HG02884 (cell line): Measurements from ENCODE around the gene RAB40C.

Experiments used
- ATAC-seq: cut with Tn5 transposase; IDR thresholded peaks from one replicate; pipeline ENCODE4 v1.9.1; 2021; ENCODE audit warnings: mild to moderate bottlenecking, moderate library complexity; ENCODE audit not compliant: unreplicated experiment

RAB40C gene

GRCh38 chr16:609316-609715 lies 19.4 kb downstream of the RAB40C start:
- no peak for ATAC-seq

GRCh38 chr16:609984-610383 lies 20.1 kb downstream of the RAB40C start:
- no peak for ATAC-seq

- ATAC-seq: no peak
Observed at GRCh38 chr16:610513-611381, 20.9 kb downstream of the RAB40C start.

GRCh38 chr16:615122-615521 lies 25.3 kb downstream of the RAB40C start:
- no peak for ATAC-seq

- ATAC-seq: no peak
Observed at GRCh38 chr16:616733-617586, 27.1 kb downstream of the RAB40C start.

GRCh38 chr16:617855-618254 lies 28.0 kb downstream of the RAB40C start:
- no peak for ATAC-seq

GRCh38 chr16:619476-620100 lies 29.7 kb downstream of the RAB40C start:
- ATAC-seq: no peak

- no peak for ATAC-seq
Observed at GRCh38 chr16:620700-621525, 31.0 kb downstream of the RAB40C start.

GRCh38 chr16:621526-622105 lies 31.8 kb downstream of the RAB40C start:
- ATAC-seq: no peak

- no peak for ATAC-seq
Observed at GRCh38 chr16:622920-623280, 33.0 kb downstream of the RAB40C start.

- no peak for ATAC-seq
Observed at GRCh38 chr16:624526-625070, 34.7 kb downstream of the RAB40C start.

GRCh38 chr16:625117-625976 lies 35.5 kb downstream of the RAB40C start:
- ATAC-seq: no peak

- no peak for ATAC-seq
Observed at GRCh38 chr16:625977-626765, 36.3 kb downstream of the RAB40C start.

- ATAC-seq: no peak
Observed at GRCh38 chr16:626787-627453, 37.1 kb downstream of the RAB40C start.

GRCh38 chr16:627454-628239 lies 37.8 kb downstream of the RAB40C start:
- no peak for ATAC-seq

GRCh38 chr16:628321-629061 lies 38.6 kb downstream of the RAB40C start:
- no peak for ATAC-seq
